Suprapubic skin (tissue), 4 donors: Measurements from ENCODE around the gene ILDR2.

Source experiments
- EP300 ChIP-seq: sonication (generic); formaldehyde crosslinking; IDR thresholded peaks from one replicate; pipeline ENCODE4 v1.6.1; 2017; ENCODE audit warnings: antibody characterized with exemption
- POLR2A ChIP-seq, 2 donors: fragments of 450-650 bp; IDR thresholded peaks; one replicate each; pipeline ENCODE4 v1.6.1; 2017; ENCODE audit warnings: antibody characterized with exemption in 2 of 2, mild to moderate bottlenecking in 2 of 2, moderate library complexity in 2 of 2
- POLR2AphosphoS5 ChIP-seq, 3 donors: sonication (generic); formaldehyde crosslinking; IDR thresholded peaks; one replicate each; pipeline ENCODE4 v1.6.1; 2017; ENCODE audit warnings: antibody characterized with exemption in 3 of 3
- TF ChIP-seq, protein P1 (sequence below), 2 donors: fragments of 200-600 bp in 1 of 2; fragments of 450-650 bp in 1 of 2; sonication (generic) in 1 of 2; IDR thresholded peaks; one replicate each; pipeline ENCODE4 v1.5.1; 2016 to 2019; ENCODE audit warnings: antibody characterized with exemption in 2 of 2, mild to moderate bottlenecking in 1 of 2, moderate library complexity in 1 of 2

DNA sequence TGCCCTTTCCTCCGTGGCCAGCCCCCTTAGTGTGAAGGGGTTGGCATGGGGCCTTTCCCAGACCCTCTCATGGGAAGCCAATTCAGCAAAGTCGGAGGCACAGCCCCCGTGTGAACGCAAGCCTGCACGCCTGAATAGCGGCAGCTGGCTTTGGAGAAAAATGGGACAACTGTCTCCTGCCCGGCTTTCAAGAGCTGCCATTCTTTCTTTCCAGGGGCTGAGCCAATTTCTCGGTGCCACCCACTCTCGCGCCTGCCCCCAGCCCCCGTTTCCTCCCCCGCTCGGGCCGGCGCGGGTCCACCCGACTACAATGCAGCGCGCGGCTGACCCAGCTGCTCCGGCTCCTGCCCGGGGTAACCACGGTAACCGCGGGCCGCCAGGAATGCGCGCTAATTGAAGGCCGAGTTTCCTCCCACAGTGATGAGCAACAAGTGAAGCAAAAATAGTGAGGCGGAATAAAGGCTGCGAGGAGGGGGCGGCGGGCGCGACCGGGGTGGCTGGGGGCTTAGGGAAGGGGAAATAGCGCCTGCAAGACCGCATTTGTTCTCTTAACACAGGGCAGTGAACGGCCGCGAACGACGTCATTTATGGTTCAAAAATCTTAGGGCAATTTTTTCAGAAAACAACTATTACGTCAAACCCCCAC is 27.8 kb downstream of the ILDR2 start:
- TF ChIP-seq, protein P1, sequence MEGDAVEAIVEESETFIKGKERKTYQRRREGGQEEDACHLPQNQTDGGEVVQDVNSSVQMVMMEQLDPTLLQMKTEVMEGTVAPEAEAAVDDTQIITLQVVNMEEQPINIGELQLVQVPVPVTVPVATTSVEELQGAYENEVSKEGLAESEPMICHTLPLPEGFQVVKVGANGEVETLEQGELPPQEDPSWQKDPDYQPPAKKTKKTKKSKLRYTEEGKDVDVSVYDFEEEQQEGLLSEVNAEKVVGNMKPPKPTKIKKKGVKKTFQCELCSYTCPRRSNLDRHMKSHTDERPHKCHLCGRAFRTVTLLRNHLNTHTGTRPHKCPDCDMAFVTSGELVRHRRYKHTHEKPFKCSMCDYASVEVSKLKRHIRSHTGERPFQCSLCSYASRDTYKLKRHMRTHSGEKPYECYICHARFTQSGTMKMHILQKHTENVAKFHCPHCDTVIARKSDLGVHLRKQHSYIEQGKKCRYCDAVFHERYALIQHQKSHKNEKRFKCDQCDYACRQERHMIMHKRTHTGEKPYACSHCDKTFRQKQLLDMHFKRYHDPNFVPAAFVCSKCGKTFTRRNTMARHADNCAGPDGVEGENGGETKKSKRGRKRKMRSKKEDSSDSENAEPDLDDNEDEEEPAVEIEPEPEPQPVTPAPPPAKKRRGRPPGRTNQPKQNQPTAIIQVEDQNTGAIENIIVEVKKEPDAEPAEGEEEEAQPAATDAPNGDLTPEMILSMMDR (IDR thresholded peaks at IDR 0.05) = no peak
- no peak for TF ChIP-seq POLR2A (IDR thresholded peaks at IDR 0.05)
- no peak for TF ChIP-seq EP300
- TF ChIP-seq POLR2AphosphoS5 (IDR thresholded peaks at IDR 0.05) = no peak
